ENCODE measurements around the gene SLC6A18.

Gene SLC6A18

GRCh38 chr5:1194378-1194777 lies 30.8 kb upstream of the SLC6A18 start:
- H3K4me2 ChIP-seq: no peak overlapping the region
- no peak overlapping the region for H3K27ac ChIP-seq
- H4K20me1 ChIP-seq: no peaks in the 10 kb centered on the region
- H3K9me3 ChIP-seq: no peaks in the 10 kb centered on the region
- no peaks in the 10 kb centered on the region for H3K36me3 ChIP-seq
- H3K4me1 ChIP-seq: peaks cover 21% of the 10 kb centered on the region
- peaks cover 38% of the 10 kb centered on the region for H3K27me3 ChIP-seq
- H3K9ac ChIP-seq: no peak overlapping the region
- no peak overlapping the region for H3K4me3 ChIP-seq
- TF ChIP-seq Cebpa-rat (IDR thresholded peaks at IDR 0.05): no peak

- Histone ChIP-seq H3K27me3 (peaks cover 31% of the 10 kb centered on the region), H3K4me3 (no peak overlapping the region), H4K20me1 (no peaks in the 10 kb centered on the region; the same call in 1 of the 2 replicates), H3K9me3 (no peaks in the 10 kb centered on the region), H3K9ac (no peak overlapping the region), H3K4me1 (peaks cover 16% of the 10 kb centered on the region), H3K36me3 (no peaks in the 10 kb centered on the region), H3K27ac (no peak overlapping the region), H3K4me2 (no peak overlapping the region)
- TF ChIP-seq Cebpa-rat (IDR thresholded peaks at IDR 0.05): no peak
Observed at GRCh38 chr5:1195439-1195838, 29.7 kb upstream of the SLC6A18 start.

GRCh38 chr5:1195916-1196315 lies 29.3 kb upstream of the SLC6A18 start:
- Histone ChIP-seq H3K27ac (no peak overlapping the region), H3K4me2 (no peak overlapping the region), H3K4me3 (no peak overlapping the region), H3K36me3 (no peaks in the 10 kb centered on the region), H3K9ac (no peak overlapping the region), H3K4me1 (peaks cover 14% of the 10 kb centered on the region), H3K9me3 (no peaks in the 10 kb centered on the region), H3K27me3 (peaks cover 30% of the 10 kb centered on the region), H4K20me1 (no peaks in the 10 kb centered on the region; the same call in 1 of the 2 replicates)
- TF ChIP-seq Cebpa-rat (IDR thresholded peaks at IDR 0.05): no peak

- Histone ChIP-seq H3K27ac (no peak overlapping the region), H3K4me2 (no peak overlapping the region), H3K27me3 (peaks cover 35% of the 10 kb centered on the region), H3K9me3 (no peaks in the 10 kb centered on the region), H3K4me1 (peaks cover 19% of the 10 kb centered on the region), H3K4me3 (no peak overlapping the region), H4K20me1 (no peaks in the 10 kb centered on the region; the same call in 1 of the 2 replicates), H3K9ac (no peak overlapping the region), H3K36me3 (no peaks in the 10 kb centered on the region)
- TF ChIP-seq Cebpa-rat (IDR thresholded peaks at IDR 0.05): no peak
Observed at GRCh38 chr5:1196562-1196961, 28.6 kb upstream of the SLC6A18 start.

- Histone ChIP-seq H3K36me3 (no peaks in the 10 kb centered on the region), H3K27ac (no peak overlapping the region), H3K9me3 (no peaks in the 10 kb centered on the region), H3K9ac (no peak overlapping the region), H3K27me3 (peaks cover 30% of the 10 kb centered on the region), H4K20me1 (no peaks in the 10 kb centered on the region; the same call in 1 of the 2 replicates), H3K4me1 (peaks cover 29% of the 10 kb centered on the region), H3K4me3 (no peak overlapping the region), H3K4me2 (no peak overlapping the region)
- TF ChIP-seq Cebpa-rat (IDR thresholded peaks at IDR 0.05): no peak
Observed at GRCh38 chr5:1197876-1198666, 27.1 kb upstream of the SLC6A18 start.

GRCh38 chr5:1199340-1199648 lies 25.9 kb upstream of the SLC6A18 start:
- no peak overlapping the region for H3K27ac ChIP-seq
- no peaks in the 10 kb centered on the region; the same call in 1 of the 2 replicates for H4K20me1 ChIP-seq
- no peak for TF ChIP-seq Cebpa-rat (IDR thresholded peaks at IDR 0.05)
- no peaks in the 10 kb centered on the region for H3K36me3 ChIP-seq
- H3K27me3 ChIP-seq: peaks cover 18% of the 10 kb centered on the region; the same call in 1 of the 2 replicates
- no peaks in the 10 kb centered on the region for H3K9me3 ChIP-seq
- H3K9ac ChIP-seq: no peak overlapping the region
- H3K4me1 ChIP-seq: peaks cover 19% of the 10 kb centered on the region
- H3K4me3 ChIP-seq: no peak overlapping the region
- no peak overlapping the region for H3K4me2 ChIP-seq

- H3K36me3 ChIP-seq: no peaks in the 10 kb centered on the region
- H3K9me3 ChIP-seq: no peaks in the 10 kb centered on the region
- H3K4me1 ChIP-seq: peaks cover 19% of the 10 kb centered on the region
- no peak overlapping the region for H3K9ac ChIP-seq
- no peak for TF ChIP-seq Cebpa-rat (IDR thresholded peaks at IDR 0.05)
- peaks cover 16% of the 10 kb centered on the region; the same call in 1 of the 2 replicates for H3K27me3 ChIP-seq
- H3K27ac ChIP-seq: no peak overlapping the region
- no peak overlapping the region for H3K4me2 ChIP-seq
- no peak overlapping the region for H3K4me3 ChIP-seq
- H4K20me1 ChIP-seq: no peaks in the 10 kb centered on the region; the same call in 1 of the 2 replicates
Observed at GRCh38 chr5:1199649-1200494, 25.3 kb upstream of the SLC6A18 start.

GRCh38 chr5:1200495-1201326 lies 24.5 kb upstream of the SLC6A18 start:
- peaks cover 19% of the 10 kb centered on the region for H3K4me1 ChIP-seq
- H3K9ac ChIP-seq: no peak overlapping the region
- H3K27ac ChIP-seq: no peak overlapping the region

GRCh38 chr5:1201327-1202025 lies 23.7 kb upstream of the SLC6A18 start, which contains the start of gene SLC6A19:
TSS of gene SLC6A19 (plus strand) at chr5:1201595. CDS start at chr5:1201651, 56 bp downstream.
- Histone ChIP-seq H3K36me3 (no peaks in the 10 kb centered on the region), H3K4me1 (peaks cover 19% of the 10 kb centered on the region), H3K27ac (no peak within 1 kb of the TSS), H3K9me3 (no peaks in the 10 kb centered on the region), H3K4me2 (peak within 1 kb of the TSS; percentile 45), H3K4me3 (no peak within 1 kb of the TSS), H4K20me1 (no peaks in the 10 kb centered on the region; the same call in 1 of the 2 replicates), H3K27me3 (peaks cover 21% of the 10 kb centered on the region; the same call in 1 of the 2 replicates), H3K9ac (no peak within 1 kb of the TSS)
- TF ChIP-seq Cebpa-rat (IDR thresholded peaks at IDR 0.05): no peak

More at GRCh38 chr5:1200495-1201326, 24.5 kb upstream of the SLC6A18 start:
- peak overlapping the region; percentile 45 for H3K4me2 ChIP-seq
- H4K20me1 ChIP-seq: no peaks in the 10 kb centered on the region; the same call in 1 of the 2 replicates
- TF ChIP-seq Cebpa-rat (IDR thresholded peaks at IDR 0.05): no peak
- peaks cover 21% of the 10 kb centered on the region; the same call in 1 of the 2 replicates for H3K27me3 ChIP-seq
- H3K9me3 ChIP-seq: no peaks in the 10 kb centered on the region
- no peak overlapping the region for H3K4me3 ChIP-seq
- H3K36me3 ChIP-seq: no peaks in the 10 kb centered on the region

Data from BLaER1 (cell line).